HT-29 (cell line): ENCODE data around the gene ZIC5. TPM values are rescaled to one million over a fixed set of nuclear protein-coding genes. Genes with fewer than 3 reads are reported as not detected.
A peak's percentile ranks its signal among the peaks of the same experiment; 100 is the strongest.

ENCODE experiments used
- DNase-seq: peaks from one replicate; pipeline ENCODE4 v3.0.0-alpha.2; 2015; ENCODE audit warnings: low spot score
- total RNA-seq: library from RNA; depleted of rRNA; stranded (reverse); fragments of >200 nt; shearing (Covaris generic); gene quantifications from 2 replicates; pipeline ENCODE4 v1.2.3, GENCODE V29; 2014; rRNA removed

Gene ZIC5
- total RNA-seq, 1 experiment from 2014 or later = not detected

DNA sequence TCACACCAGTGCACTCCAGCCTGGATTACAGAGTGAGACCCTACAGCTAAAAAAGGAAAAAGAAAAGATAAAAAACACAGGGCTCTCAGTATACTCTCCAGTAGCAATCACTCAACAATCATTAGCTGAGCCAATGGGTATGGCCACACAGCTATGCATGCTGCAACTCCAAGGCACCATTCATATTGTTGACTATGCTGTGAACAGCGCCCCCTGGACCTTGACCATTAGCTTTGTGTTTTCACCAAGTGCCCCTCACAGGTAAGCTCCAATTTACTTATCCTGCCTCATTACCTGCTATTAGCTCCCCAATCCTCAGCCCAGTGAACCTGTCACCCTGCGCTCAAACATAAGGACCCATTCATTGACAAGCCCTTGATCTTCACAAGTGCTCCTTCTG is 35.8 kb downstream of the ZIC5 start:
- no peak for DNase-seq

DNA sequence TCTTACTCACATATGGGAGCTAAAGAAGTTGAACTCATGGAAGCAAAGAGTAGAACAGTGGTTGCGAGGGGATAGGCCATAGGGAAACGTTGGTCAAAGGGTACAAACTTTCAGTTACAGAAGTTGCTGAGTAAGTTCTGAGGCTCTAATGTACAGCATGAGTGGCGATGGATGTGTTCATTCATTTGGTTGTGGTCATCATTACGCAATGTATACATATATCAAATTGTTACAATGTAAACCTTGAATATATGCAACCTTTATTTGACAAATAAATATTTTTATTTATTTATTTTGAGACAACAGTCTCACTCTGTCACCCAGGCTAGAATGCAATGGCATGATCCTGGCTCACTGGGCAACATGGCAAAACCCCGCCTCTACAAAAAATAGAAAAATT is 38.7 kb downstream of the ZIC5 start:
- DNase-seq = no peak

DNA sequence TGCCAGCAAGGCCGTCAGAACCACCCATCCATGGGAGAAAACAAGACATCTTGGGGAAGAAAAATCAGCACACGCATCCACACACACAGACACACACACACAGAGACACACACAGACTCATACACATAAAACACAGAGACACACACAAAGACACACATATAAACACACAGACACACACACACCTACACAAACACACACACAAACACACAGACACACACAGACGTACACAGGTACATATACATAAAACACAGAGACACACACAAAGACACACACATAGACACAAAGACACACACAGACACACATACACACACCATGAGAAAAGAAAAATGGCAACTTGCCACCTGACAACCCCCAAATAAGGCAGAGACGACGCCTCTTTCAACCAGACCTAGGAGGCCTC is 40.6 kb downstream of the ZIC5 start:
- no peak for DNase-seq

DNA sequence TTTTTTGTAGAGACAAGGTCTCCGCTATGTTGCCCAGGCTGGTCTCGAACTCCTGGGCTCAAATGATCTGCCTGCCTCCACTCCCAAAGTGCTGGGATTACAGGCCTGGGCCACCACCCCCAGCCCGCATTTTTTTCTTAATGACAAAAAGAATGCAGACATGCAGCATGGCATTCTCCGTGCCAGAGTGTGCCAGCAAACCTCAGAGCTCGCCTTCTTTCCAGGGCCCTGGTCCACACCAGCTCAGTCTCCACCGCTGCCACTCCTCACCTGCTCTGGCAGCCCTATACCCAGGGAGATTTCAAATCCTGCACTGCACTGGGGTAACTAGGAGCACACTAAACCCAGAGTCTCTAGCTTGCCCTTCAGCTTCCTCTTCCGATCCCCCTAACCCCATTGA is 41.7 kb downstream of the ZIC5 start:
- no peak for DNase-seq

DNA sequence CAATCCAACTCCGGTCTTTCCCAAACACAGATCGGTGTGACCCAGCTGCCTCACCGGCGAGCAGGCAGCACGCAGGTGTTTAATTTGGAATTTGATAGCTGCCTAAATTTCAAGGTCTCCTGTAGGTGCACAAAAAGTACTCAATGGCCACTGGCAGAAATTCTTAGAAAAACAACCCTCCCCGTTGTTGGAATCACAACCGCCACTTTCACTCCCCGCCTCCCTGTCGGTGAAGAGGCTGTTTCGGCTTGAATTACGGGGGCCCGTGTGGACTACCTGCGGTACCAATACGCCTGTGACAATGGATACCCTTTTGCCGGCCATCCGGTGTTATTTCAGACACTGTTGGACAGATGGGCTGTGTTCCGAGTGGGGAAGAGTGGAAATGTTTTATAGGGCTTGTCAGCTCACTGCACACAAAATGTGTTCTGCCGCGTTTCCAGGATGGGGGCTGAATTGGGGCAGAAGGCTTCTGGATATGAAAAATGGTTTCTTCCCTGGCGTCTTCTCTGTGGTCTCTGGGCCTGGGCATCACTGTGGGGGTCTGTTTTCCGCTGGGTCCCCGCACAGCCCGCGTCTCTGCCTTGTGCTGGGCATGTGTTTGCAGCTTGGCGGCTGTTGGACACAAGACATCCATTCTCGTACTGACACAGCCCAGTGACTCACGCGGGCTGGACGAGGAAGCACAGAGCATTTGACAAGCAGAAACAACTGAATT is 45.4 kb downstream of the ZIC5 start:
- peak; percentile 26 for DNase-seq

DNA sequence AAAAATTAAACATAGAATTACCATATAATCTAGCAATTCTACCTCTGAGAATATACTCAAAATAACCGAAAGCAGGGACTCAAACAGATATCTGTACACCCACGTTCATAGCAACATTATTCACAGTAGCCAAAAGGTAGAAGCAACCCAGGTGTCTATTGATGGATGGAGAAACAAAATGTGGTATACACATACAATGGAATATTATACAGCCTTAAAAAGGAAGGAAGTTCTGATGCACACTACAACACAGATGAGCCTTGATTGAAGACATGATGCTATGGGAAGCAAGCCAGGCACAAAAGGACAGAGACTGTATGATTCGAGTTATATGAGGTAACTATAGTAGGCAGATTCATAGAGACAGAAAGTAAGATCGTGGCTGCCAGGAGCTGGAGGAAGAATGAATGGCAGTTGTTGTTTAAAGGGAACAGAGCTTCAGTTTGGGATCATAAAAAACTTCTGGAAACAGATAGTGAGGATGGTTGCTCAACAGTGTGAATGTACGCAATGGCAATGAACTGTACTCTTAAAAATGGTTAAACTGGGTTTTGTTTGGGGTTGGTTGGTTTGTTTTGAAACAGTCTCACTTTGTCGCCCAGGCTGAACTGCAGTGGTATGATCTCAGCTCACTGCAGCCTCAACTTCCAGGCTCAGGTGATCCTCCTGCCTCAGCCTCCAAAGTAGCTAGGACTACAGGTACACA is 47.5 kb downstream of the ZIC5 start:
- no peak for DNase-seq

DNA sequence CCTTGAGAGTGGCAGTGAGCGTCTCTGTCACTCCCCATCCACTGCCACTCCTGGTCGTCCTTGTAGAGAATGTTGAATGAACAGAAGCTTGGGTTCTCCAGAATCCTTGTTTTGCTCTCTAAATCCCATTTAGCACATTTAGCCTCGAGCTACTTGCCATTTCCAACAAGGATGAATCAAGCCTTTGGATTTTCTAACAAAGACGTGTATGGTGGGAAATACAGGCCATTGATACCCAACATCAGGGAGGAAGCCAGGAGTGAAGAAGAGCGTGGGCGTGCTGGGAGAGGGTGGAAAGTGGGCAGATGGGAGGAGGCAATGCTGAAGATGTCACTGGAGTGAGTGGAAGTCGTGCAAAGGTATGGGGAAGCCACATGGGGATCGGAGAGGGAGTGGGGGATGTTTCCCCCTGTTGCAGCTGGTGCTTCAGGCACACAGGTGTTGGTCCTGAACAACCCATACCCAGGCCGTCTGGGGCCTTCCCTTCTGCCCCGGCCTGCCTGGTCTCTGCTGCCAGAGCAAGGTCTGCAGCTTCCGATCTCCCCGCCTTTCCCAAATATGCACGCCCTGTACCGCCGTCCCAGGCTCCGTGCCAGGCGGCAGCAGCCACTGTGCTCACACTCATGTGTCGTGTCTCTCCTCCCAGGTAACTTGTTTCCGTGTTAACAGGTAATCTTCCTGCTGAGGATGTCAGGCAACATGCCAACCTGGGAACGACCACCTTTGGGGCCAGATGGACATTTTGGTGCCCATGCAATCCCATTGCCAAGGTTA is 48.7 kb downstream of the ZIC5 start:
- peak; percentile 63 for DNase-seq

DNA sequence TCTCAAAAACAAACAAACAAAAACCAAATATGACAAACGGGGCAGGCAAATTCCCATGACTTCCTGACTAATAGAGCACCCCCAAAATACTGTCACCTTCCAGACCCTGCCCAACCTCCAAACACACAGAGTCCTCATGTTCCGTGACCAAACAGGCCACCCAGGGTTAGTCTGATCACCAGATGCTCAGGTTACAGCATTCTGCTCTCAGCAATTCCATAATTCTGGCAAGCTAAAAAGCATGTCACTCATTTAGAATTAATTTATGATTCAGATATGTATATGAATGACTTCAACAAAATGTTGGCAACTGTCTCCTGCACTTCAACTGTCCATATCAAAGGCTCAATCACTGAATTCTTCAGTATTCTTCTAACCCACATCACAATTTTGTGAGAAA is 52.4 kb downstream of the ZIC5 start:
- no peak for DNase-seq

DNA sequence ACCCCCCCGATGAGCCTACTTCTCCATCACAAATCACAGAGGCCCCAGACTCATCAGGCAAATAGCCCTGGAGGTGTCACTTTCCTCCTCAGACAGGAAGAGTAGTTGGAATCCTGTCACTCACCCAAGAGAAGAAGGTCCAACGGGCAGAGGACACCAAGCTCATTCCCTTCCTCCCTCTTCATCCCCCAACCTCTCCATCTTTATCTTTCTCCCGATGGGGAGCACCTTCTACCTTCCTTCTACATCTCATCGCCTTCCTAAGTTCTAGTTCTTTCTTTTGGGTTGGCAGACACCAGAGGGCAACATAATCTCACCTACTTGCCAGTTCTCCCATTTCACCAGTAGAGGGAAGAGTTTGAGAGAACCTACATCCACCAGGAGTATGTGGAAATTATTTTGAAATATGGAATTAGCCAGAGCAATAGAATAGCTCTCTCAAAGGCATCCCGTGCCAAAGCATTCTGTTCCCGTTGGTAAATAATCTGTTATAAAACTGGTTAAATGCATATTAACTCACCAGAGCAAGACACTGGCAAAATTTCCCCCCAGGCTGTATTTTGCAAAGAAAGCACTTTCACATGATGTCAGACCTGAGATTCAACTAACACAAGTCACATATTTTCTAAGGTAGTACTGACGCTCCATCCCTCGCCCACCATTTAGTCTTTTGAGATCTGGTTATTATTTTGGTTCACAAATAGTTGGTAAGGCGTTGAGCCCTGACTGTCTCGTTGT is 55.0 kb downstream of the ZIC5 start:
- peak; percentile 84 for DNase-seq

DNA sequence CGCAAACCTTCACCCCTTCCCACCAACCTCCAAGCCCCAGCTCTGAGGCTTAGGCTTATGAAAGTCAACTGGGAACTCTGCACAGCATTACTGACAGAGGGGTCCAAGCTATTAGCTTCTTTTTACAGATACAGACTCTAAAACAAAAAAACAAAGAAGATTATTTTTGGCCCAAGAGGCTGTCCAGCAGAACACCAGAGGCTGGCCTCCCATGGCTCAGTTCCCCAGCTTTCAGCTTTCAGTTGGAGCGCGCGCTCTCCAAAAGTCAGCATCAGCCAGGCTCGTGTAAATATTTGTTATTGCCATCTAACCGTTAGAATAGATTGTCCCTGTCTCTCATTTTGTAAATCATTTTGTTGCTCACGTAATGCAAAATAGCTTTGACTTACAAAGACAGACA is 58.4 kb downstream of the ZIC5 start:
- DNase-seq = no peak

Other genes with a start within 250 kb of the ZIC5 start
- 0.16 and 0.23 TPM in 2 replicates for gene ZIC2, start 10.0 kb upstream of the ZIC5 start, total RNA-seq
- 9.4 and 10.0 TPM in 2 replicates for gene PCCA, start 117.3 kb upstream of the ZIC5 start, total RNA-seq